Measurements from ENCODE around the gene AQP1.

DNA sequence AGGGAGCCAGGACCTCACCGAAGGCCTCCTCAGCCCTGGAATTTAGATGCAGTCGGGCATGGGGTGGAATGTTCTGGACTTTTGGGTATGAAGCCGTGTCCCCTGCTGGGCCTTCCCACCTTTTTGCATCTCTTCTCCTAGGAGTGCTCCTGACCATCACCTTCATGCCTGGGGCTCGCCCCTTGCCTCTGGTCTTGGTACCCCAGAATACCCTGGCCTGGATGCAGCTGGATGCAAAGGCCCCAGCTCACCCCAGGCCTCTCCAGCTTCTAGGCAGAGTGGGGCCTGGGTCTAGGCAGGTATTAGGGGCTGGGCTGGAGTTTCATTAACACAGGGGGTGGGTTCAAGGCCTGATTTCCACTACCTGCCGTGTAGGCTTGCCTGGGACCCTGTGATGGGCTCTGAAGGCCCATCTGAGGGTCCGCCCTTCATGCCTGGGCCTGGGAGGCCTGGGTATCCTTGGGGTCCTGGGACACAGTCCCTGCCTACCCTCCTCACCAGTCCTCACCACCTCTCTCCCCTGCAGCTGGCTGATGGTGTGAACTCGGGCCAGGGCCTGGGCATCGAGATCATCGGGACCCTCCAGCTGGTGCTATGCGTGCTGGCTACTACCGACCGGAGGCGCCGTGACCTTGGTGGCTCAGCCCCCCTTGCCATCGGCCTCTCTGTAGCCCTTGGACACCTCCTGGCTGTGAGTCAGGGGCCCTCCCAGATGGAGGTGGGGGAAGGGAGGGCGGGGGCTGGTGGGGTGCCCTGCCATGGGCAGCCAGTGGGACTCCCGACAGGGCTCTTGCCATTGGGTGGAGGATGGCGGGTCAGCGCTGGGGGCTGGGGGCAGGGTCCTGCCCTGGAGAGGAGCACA is 10.1 kb downstream of the AQP1 start:
- TF ChIP-seq, protein P1, sequence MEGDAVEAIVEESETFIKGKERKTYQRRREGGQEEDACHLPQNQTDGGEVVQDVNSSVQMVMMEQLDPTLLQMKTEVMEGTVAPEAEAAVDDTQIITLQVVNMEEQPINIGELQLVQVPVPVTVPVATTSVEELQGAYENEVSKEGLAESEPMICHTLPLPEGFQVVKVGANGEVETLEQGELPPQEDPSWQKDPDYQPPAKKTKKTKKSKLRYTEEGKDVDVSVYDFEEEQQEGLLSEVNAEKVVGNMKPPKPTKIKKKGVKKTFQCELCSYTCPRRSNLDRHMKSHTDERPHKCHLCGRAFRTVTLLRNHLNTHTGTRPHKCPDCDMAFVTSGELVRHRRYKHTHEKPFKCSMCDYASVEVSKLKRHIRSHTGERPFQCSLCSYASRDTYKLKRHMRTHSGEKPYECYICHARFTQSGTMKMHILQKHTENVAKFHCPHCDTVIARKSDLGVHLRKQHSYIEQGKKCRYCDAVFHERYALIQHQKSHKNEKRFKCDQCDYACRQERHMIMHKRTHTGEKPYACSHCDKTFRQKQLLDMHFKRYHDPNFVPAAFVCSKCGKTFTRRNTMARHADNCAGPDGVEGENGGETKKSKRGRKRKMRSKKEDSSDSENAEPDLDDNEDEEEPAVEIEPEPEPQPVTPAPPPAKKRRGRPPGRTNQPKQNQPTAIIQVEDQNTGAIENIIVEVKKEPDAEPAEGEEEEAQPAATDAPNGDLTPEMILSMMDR (IDR thresholded peaks at IDR 0.05; ENCODE audit: poor library complexity, severe bottlenecking), result no peak
- no peak for TF ChIP-seq EP300 (conservative IDR thresholded peaks at IDR 0.05; ENCODE audit: poor library complexity, severe bottlenecking)
- TF ChIP-seq TAF1 (IDR thresholded peaks at IDR 0.05; ENCODE audit: low read depth), result no peak
- no peak for TF ChIP-seq EZH2 (IDR thresholded peaks at IDR 0.05; ENCODE audit: borderline replicate concordance, insufficient read depth, low read length, poor library complexity, severe bottlenecking)
- TF ChIP-seq MXI1 (conservative IDR thresholded peaks at IDR 0.05; ENCODE audit: poor library complexity, severe bottlenecking), result no peak
- no peak for TF ChIP-seq RAD21 (conservative IDR thresholded peaks at IDR 0.05)
